Measurements from ENCODE around the gene NFIB. TPM values are rescaled to one million over a fixed set of nuclear protein-coding genes. Genes with fewer than 3 reads are reported as not detected.

The NFIB gene
- total RNA-seq, 1 experiment from 2014 or later, result 12.5 TPM

GRCh38 chr9:14246951-14247350 is 67.0 kb downstream of the NFIB start:
- Mint-ChIP-seq H3K27ac (0 out of 2 replicates have a peak overlapping the region, but pooled peaks have one; percentile 75), H3K9me3 (no peaks in the 10 kb centered on the region), H3K36me3 (no peaks in the 10 kb centered on the region), H3K4me1 (peaks cover 52% of the 10 kb centered on the region), H3K4me3 (no peak overlapping the region), H3K27me3 (ENCODE audit: low read depth) (no peaks in the 10 kb centered on the region)
- ChIA-PET CTCF (interaction anchor here (1.0 kb wide), 1 partner anchor 12 kb away, joined by 3 read pairs; no protein-coding TSS in a partner anchor), POLR2A (no interaction called here)
- DNase-seq (ENCODE audit: low spot score) (no peak), ATAC-seq (no peak)
- no peak for TF ChIP-seq IRF1 (CRISPR knock-in tag; IDR thresholded peaks at IDR 0.05)
- TF ChIP-seq, protein P1, sequence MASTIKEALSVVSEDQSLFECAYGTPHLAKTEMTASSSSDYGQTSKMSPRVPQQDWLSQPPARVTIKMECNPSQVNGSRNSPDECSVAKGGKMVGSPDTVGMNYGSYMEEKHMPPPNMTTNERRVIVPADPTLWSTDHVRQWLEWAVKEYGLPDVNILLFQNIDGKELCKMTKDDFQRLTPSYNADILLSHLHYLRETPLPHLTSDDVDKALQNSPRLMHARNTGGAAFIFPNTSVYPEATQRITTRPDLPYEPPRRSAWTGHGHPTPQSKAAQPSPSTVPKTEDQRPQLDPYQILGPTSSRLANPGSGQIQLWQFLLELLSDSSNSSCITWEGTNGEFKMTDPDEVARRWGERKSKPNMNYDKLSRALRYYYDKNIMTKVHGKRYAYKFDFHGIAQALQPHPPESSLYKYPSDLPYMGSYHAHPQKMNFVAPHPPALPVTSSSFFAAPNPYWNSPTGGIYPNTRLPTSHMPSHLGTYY (CRISPR knock-in tag; IDR thresholded peaks at IDR 0.05), result no peak
- TF ChIP-seq, protein P2, sequence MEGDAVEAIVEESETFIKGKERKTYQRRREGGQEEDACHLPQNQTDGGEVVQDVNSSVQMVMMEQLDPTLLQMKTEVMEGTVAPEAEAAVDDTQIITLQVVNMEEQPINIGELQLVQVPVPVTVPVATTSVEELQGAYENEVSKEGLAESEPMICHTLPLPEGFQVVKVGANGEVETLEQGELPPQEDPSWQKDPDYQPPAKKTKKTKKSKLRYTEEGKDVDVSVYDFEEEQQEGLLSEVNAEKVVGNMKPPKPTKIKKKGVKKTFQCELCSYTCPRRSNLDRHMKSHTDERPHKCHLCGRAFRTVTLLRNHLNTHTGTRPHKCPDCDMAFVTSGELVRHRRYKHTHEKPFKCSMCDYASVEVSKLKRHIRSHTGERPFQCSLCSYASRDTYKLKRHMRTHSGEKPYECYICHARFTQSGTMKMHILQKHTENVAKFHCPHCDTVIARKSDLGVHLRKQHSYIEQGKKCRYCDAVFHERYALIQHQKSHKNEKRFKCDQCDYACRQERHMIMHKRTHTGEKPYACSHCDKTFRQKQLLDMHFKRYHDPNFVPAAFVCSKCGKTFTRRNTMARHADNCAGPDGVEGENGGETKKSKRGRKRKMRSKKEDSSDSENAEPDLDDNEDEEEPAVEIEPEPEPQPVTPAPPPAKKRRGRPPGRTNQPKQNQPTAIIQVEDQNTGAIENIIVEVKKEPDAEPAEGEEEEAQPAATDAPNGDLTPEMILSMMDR (IDR thresholded peaks at IDR 0.05), result no peak
- TF ChIP-seq ZNF232 (CRISPR knock-in tag; IDR thresholded peaks at IDR 0.05), result no peak
- no peak for TF ChIP-seq STAT6 (CRISPR knock-in tag; conservative IDR thresholded peaks at IDR 0.05; ENCODE audit: low read depth)
- no peak for TF ChIP-seq PREB (CRISPR knock-in tag; IDR thresholded peaks at IDR 0.05; ENCODE audit: borderline replicate concordance)
- no peak for TF ChIP-seq NFATC4 (CRISPR knock-in tag; IDR thresholded peaks at IDR 0.05)
- TF ChIP-seq NFE2L1 (CRISPR knock-in tag; IDR thresholded peaks at IDR 0.05), result no peak
- TF ChIP-seq JUN (CRISPR knock-in tag; IDR thresholded peaks at IDR 0.05), result no peak
- TF ChIP-seq FOXJ3 (CRISPR knock-in tag; IDR thresholded peaks at IDR 0.05; ENCODE audit: borderline replicate concordance), result no peak
- TF ChIP-seq FOXP1 (CRISPR knock-in tag; IDR thresholded peaks at IDR 0.05; ENCODE audit: borderline replicate concordance), result no peak
- TF ChIP-seq CDX4 (CRISPR knock-in tag; IDR thresholded peaks at IDR 0.05; ENCODE audit: borderline replicate concordance), result no peak
- no peak for TF ChIP-seq GRHL2 (CRISPR knock-in tag; IDR thresholded peaks at IDR 0.05; ENCODE audit: insufficient replicate concordance, severe bottlenecking)
- TF ChIP-seq, protein P3, sequence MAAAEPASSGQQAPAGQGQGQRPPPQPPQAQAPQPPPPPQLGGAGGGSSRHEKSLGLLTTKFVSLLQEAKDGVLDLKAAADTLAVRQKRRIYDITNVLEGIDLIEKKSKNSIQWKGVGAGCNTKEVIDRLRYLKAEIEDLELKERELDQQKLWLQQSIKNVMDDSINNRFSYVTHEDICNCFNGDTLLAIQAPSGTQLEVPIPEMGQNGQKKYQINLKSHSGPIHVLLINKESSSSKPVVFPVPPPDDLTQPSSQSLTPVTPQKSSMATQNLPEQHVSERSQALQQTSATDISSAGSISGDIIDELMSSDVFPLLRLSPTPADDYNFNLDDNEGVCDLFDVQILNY (CRISPR knock-in tag; IDR thresholded peaks at IDR 0.05), result no peak
- TF ChIP-seq, protein P4, sequence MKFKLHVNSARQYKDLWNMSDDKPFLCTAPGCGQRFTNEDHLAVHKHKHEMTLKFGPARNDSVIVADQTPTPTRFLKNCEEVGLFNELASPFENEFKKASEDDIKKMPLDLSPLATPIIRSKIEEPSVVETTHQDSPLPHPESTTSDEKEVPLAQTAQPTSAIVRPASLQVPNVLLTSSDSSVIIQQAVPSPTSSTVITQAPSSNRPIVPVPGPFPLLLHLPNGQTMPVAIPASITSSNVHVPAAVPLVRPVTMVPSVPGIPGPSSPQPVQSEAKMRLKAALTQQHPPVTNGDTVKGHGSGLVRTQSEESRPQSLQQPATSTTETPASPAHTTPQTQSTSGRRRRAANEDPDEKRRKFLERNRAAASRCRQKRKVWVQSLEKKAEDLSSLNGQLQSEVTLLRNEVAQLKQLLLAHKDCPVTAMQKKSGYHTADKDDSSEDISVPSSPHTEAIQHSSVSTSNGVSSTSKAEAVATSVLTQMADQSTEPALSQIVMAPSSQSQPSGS (CRISPR knock-in tag; IDR thresholded peaks at IDR 0.05; ENCODE audit: borderline replicate concordance, low read depth), result no peak
